Stromal cell of bone marrow (primary cell): ENCODE data around the gene TMEM238.

Source experiments
- DNase-seq: peaks from one replicate; pipeline ENCODE4 v3.0.0-alpha.2; 2012; ENCODE audit warnings: low read depth

Gene TMEM238

DNA sequence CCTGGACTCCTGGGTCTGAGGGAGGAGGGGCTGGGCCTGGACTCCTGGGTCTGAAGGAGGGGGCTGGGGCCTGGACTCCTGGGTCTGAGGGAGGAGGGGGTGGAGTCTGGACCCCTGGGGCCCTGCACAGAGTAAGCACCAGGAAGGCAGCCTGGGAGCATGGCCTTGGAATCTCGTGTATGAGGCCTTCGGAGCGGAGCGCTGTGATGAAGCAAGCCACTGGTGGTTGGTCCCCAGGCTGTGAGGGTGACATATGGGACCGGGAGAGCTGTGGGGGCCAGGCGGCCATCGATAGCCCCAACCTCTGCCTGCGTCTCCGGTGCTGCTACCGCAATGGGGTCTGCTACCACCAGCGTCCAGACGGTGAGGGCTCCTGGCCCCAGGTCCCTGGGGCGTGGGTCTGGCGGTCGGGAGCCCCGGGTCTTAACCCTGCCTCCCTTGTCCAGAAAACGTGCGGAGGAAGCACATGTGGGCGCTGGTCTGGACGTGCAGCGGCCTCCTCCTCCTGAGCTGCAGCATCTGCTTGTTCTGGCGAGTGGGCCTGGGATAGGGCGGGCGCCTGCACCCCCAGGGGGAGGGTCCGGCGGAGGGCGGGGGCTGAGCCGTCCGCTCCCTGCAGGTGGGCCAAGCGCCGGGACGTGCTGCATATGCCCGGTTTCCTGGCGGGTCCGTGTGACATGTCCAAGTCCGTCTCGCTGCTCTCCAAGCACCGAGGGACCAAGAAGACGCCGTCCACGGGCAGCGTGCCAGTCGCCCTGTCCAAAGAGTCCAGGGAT lies 6.5 kb downstream of the TMEM238 start:
- no peak for DNase-seq

DNA sequence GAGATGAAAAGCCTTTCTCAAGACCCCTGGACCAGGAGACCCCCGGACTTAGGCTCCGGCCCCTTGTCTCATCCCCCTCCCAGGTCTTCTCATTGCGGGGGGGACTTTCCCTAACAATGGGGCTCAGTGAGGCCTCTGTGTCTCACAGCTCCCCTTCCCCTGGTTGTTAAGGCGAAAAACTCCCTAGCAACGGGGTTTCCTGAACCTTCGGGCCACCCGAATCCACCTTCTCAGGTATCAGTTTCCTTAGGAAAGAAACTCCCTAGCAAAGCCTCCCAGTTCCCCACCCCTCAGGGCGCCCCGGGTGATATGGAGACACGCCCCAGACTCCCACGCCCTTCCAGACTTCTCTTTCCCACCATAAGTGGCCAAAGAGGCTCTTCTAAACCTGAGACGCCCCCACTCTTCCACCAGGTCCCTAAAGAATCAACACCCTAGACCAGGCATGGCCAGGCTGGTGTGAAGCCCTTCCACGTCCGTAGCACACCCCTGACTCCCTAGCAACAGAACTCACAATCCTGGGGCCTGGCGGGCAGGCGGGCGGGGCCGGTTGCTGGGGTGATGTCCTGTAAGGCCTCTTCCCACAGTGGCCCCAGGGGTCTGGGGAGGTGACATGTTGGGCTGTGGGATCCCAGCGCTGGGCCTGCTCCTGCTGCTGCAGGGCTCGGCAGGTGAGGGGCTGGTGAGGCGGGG lies 7.7 kb downstream of the TMEM238 start, which contains the start of gene TMEM190:
Gene TMEM190, plus strand, starts transcription at position 586 of the 693 bp plus-strand sequence. Its CDS starts 28 bp downstream, at position 614.
- no peak for DNase-seq

DNA sequence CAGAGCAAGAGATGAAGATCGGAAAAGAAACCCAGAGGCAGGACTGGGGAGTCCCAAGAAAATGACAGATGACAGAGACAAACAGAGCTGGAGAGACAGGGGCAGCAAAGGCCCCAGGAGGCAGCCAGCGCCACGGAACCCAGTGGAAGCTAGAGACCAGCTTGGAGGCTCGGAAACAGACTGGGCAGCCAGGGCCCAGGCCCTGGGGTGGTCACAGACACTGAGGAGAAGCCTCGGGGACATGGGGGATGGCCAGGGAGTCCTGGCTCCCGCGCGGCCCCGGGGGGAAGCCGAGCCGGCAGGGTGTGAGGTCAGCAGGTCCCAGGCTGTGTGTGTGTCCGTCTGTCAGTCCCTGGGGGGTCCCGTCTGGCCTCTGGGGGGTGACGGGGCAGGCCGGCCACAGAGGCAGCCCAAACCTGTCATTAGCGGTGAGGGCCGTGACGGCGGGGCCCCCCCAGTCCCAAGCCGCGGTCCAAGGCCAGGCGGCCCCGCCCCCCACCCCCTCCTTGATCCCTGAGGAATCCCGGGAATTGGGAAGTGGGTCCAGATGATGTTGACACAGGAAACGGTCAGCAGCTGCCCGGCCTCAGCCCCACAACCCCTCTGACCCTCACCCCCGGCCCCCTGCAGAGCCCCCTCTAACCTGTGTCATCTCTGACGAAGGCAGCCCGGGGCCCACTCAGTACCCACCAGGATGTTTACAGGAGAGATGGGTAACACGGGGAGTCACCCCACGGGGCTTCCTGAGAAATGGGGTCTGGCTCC lies 9.9 kb downstream of the TMEM238 start:
- DNase-seq = no peak

DNA sequence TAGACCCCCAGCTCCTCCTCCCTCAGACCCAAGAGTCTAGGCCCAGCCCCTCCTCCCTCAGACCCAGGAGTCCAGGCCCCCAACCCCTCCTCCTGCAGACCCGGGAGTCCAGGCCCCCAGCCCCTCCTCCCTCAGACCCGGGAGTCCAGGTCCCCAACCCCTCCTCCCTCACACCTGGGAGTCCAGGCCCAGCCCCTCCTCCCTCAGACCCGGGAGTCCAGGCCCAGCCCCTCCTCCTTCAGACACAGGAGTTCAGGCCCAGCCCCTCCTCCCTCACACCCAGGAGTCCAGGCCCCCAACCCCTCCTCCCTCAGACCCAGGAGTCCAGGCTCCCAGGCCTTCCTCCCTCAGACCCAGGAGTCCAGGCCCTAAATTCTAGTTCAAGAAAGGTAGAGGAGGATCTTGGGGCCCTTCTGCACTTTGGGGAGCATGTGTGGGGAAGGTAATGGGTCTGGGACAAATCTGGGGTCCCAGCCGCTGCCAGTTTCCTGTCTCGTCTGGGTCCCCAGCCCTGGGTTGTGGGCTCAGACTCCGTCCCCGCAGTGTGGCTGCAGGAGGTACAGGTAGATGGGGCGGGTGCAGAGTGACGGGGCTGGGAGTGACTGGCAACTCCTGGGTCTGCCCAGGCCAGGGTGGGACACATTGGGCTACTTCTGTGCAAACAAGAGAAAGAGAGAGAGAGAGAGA lies 10.6 kb downstream of the TMEM238 start:
- DNase-seq = no peak

DNA sequence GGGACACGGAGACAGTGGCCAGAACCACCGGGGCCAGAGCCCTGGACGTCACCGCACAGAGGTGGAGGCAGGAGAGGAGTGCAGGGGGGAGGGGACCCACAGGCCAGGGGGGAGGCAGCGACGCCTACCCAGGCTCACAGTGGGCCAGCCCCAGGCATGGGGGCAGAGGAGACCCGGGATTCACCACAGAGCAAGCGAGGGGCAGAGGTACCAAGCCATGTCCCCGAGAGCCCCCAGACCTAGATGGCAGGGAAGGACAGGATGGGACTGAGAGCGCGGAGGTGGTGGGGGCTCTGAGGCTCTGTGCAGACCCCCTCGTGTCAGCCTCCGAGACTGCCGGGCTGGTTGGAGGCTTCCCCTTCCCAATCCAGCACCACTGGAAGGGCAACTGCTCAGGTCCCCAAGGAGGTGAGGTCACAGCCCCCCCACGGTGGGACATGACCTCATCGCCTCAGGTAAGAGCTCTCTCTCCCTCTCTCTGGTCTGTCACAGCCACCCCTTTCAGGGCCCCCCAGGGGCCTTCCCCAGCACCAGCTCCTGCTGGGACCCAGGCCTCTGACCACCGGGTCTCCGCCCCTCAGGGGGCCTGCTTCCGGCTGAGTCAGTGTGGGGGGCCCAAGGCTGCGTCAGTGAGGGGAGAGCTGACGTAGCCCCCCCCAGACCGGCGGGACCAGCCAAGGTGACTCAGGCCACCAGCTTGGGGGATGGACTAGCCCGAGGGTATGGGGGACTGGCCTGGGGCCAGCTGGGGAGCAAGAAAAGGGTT lies 11.6 kb downstream of the TMEM238 start:
- DNase-seq = no peak

DNA sequence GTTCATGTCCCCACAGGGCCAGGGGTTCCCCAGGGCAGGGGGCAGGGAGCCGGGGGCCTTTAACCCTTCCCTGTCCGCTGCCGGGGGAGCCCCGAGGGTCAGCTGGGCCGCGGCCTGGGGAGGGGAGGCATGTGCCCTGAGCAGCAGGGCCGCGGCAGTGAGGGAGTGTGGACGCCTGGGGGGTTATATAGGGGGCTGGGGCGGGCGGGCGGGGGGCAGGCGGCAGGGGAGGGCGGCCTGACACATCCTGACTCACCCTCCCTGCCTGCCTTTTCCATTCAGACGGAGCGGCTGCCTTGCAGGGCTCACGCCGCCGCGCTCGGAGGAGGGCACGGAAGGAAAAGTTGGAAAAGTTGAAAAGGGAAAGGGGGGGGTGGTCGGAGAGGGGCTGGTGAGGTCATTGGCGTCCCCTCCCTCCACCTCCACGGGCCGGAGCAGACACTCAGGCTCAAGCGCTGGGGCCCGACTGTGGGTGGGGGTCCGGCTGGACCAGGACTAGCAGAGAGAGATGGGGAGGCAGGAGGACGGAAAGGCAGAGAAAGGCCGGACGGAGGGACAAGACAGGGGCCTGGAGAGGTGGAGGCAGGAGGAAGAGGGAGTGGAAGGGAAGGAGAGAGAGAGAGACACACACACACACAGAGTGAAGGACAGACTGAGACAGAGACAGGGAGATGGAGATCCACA lies 13.6 kb downstream of the TMEM238 start, which contains the start of gene IL11:
Gene IL11, minus strand, starts transcription at position 159 of the 684 bp plus-strand sequence. Its CDS starts 153 bp downstream, at position 6.
- no peak for DNase-seq

DNA sequence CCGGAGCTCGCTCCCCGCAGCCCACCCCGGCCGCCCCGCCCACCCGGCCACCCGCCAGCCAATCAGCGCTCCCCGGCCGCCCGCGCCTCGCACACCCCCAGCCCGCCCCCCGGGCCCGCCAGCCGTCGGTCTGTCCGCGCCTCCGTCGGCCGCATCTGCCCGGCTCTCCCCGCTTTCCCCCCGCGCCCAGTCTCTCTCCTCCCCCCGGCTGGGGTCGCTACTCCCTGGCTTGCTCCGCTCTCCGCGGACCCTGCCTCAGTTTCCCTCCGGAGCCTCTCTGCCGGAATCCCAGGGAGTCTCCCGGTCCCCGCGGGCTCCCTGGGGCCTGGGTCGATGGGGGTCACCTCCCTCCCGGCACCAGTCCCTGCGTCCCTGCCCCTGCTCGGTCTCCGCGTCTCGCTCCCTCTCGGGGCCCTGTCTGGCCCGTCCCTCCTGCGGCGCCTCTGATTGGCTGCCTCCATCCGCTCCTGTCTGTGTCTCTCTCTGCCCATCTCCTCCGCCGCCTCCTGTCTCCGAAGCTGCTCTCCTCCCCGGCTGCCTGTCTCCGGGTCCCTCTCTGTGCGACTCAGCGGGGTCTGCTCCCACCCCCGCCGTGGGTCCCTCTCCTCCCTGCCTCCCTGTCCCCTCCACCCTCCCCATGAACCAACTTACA lies 14.3 kb downstream of the TMEM238 start:
- DNase-seq = no peak

DNA sequence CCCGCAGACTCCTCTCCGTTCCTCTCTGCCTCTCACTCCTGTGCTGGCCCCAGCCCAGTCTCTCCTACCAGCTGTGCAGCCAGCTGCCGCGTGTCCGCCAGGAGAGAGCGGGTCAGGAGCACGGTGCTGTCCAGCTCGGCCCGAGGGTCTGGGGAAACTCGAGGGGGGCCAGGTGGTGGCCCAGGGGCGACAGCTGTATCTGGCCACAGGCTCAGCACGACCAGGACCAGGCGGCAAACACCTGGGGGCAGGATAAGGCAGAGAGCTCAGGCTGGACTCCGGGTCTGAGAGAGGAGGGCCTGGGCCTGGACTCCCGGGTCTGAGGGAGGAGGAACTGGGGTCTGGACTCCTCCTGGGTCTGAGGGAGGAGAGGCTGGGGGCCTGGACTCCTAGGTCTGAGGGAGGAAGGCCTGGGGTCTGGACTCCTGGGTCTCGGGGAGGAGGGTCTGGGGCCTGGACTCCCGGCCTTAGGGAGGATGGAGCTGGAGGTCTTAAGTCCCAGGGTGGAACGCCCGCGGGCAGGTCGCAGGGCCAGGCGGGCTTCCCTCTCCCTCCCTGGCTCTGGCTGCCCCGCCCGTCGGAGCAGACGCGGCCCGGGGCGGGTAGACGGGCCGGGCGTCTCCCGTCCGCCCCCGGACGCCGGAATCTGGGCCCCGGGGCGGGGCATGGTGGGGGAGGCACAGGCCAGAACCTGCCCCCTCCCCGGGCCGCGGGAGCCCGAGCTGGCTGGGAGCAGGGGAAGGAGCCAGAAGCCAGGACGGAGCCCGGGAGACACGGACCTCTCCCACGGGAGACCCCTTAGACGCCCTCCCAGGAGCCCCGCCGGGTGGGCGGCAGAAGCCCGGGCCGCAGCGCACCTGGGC lies 15.2 kb downstream of the TMEM238 start:
- no peak for DNase-seq

DNA sequence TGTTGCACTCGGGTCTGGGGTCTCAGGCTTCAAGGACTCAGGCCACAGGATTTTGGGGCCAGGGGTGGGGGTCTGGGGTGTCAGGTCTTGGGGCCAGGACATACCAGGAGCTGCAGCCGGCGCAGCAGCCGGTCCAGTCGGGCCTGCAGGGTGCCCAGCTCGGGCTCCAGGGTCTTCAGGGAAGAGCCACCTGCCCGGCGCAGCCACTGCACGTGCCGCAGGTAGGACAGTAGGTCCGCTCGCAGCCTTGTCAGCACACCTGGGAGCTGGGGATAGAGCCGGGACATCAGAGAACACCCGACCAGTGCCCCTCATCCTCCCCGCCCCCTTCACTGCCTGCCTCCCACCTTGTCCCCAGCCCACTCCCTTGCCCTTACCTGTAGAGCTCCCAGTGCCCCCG lies 16.0 kb downstream of the TMEM238 start:
- no peak for DNase-seq

DNA sequence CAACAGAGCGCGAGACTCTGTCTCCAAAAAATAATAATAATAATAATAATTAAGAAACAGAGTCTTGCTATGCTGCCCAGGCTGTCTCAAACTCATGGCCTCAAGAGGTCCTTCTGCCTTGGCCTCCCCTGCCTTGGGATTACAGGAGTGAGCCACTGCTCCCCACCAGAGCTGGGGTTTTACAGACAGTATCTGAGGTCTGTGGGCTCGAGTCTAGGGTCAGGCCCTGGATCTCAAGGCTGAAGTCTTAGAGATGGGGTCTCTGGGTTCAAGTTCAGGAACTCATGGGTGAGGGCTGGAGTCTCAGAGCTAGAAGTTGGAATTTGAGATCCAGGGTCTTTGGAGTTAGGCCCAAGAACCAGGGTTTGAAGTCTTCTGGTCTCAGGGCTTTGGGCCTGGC lies 17.3 kb downstream of the TMEM238 start:
- DNase-seq = no peak

DNA sequence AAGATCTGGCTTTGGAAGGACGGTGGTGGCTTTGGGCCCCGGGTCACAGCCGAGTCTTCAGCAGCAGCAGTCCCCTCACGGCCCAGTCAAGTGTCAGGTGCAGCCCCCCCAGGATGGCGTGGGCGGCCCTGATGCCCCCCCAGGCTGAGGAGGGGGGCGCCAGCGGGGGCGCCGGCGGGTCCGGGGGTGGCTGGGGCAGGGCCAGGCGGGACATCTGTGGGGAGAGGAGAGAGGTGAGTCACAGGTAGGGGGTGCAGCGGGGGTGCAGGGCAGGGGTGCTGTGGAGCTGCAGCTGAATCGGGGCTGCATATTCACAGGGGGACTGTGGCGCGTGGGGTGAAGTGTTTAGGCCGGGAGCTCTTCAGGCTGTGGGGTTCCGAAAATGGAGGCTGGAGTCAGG lies 18.1 kb downstream of the TMEM238 start:
- no peak for DNase-seq

DNA sequence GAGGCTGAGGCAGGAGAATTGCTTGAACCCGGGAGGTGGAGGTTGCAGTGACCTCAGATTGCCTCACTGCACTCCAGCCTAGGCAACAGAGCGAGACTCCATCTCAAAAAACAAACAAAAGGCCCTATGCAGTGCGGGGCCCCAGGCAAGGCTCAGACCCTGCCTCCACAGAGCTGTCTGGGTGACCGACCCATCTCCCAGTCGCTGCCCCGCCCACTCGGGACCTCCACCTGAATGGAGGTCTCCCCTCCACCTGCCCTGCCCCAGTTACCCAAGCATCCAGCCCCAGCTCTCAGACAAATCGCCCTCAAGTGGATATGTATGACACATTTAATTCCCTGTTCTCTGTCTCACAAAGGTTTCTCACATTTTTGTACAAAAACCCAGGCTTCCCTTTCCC lies 18.8 kb downstream of the TMEM238 start:
- DNase-seq = no peak

DNA sequence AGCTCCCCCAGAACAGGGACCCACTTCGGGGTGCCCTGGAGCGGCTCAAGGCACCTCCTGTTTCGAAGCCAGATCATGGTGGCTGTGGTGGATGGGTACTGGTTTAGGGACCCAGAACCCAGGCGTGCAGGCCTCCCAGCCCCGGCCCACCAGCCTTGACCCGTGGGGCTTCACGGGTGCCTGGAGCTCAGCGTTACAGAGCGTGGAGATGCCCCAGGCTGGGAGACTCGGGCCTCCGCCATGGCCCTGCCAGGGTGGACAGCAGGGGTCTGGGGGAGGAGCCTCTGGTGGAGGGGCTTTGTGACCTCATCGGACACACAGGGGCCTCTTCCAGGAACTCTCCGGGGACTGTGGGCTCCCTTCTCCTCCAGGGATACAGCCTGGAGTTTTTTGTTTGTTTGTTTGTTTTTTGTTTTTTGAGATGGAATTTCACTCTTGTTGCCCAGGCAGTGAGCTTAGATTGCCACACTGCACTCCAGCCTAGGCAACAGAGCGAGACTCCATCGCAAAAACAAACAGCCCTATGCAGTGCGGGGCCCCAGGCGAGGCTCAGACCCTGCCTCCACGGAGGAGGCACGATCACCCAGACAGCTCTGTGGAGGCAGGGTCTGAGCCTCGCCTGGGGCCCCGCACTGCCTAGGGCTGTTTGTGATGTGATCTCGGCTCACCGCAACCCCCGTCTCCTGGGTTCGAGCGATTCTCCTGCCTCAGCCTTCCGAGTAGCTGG lies 20.9 kb downstream of the TMEM238 start, which contains the start of gene GARIN5B:
Gene GARIN5B, minus strand, starts transcription at position 271 of the 727 bp plus-strand sequence. Its CDS starts 194 bp downstream, at position 77.
- DNase-seq = no peak

DNA sequence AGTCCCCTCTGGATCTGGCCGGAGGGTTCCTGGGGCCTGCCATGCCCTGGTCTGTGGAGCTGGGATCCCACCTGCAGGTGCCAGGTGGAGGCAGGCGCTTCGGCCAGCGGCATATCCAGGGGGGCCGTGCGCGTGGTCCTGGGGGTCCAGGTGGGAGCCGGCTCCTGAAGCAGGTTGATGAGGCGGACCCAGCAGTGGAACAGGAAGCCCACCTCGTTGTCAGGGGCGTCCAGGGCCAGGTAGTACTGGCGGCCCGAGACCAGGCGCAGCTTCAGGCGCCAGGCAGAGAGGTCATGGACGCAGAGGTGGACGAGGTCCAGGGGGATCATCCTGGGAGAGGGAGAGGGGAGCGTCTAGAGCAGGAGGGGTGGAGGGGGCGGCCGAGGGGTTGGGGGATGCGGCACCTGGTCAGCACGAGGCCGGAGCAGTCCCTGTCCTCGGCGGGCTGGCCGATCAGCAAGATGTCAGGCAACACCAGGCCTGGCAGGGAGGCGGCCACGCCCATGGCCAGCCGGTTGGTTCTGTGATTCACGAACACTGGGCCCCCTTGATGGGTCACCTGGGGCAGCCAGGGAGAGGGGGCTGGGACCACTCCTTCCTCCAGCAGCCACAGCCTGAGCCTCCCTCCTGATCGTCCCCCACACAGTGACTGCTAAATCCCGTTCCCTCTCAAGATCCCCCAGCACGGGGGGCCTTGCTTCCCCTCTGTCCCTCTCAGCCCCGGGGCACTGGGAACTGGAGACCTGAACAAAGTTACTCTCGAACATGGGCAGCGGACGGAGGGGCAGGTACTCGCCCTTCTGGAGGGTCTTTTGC lies 21.7 kb downstream of the TMEM238 start:
- DNase-seq = no peak

DNA sequence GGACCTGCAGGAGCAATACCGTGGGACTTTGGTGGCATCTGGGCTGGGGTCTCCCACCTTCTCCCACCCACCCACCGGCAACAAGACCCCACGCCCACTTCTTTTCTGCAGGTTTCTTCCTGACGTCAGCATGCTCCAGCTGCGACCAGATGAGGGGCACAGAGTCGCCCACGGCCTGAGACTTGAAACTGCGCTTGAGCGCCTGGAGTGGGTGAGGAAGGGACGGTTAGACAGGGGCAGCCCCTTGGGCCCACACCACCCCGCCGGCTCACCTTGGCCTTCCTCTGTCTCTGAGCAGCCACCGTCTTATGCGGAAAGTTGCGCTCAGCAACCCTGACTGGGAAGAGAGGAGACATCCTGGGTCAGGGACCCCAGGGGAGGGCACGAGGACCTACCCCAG lies 23.2 kb downstream of the TMEM238 start:
- DNase-seq = no peak

DNA sequence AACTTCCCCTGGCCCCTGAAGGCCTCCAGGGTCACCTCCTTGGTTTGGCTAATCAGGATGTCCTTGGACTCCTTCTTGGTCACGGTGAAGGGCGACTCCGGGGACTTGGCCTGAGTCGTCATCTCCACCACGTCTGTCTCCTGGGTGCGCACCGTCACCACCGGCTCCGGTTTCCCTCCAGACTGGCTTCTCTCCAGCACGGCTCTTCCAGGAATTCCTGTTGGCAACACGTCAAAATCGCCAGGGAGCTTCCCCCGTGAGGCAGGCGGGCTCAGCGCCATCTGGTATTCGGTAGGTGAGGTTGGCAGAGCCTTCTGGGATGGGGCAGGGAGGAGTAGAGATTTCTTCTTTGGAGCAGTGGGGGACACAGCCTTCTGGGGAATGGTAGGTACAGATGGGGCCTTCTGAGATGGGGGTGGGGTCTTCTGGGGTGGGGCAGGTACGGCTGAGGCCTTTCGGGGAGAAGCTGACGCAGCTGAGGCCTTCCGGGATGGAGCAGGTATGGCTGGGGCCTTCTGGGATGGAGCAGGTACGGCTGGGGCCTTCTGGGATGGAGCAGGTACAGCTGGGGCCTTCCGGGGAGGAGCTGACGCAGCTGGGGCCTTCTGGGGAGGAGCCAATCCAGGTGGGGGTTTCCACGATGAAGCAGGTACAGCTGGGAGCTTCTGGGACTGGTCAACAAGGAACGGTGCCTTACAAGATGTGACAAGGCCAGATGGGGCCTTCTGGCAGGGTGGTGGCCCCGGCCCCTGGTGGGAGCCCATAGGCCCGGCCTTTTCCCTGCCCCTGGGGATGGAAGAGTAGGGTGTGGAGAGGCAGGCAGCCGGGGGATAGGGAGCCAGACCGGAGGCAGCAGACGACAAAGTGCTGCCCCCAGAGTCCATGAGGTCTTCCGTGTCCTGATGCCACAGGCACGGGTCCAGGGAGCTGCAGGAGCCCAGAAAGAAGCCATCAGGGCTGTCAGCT lies 24.9 kb downstream of the TMEM238 start:
- DNase-seq = no peak
